Measurements from ENCODE around the gene CDH2.

GRCh38 chr18:27966881-27967280 lies 210.0 kb downstream of the CDH2 start:
- TF ChIP-seq EZH2phosphoT487 (IDR thresholded peaks at IDR 0.05; ENCODE audit: low read depth, severe bottlenecking, unreplicated experiment) (no peak), EZH2 (IDR thresholded peaks at IDR 0.05; ENCODE audit: borderline replicate concordance) (no peak), CTCF (IDR thresholded peaks at IDR 0.05; ENCODE audit: poor library complexity) (no peak)
